SK-N-SH (cell line): Measurements from ENCODE around the gene CRTC3. TPM values are rescaled to one million over a fixed set of nuclear protein-coding genes. Genes with fewer than 3 reads are reported as not detected.

Source experiments
- CTCF ChIA-PET: fragments of 300-600, 350-600 bp; formaldehyde crosslinking; extraction: SDS; loops from one replicate; lab custom pipeline; 2021; lab: Yijun Ruan, JAX
- POLR2A ChIA-PET: fragments of 350-600 bp; sonication (Branson Sonifier 250); formaldehyde crosslinking; extraction: SDS; loops from one replicate; lab custom pipeline; 2020; ENCODE audit warnings: antibody characterized with exemption, inconsistent platforms; lab: Yijun Ruan, JAX
- DNase-seq: peaks from one replicate; pipeline ENCODE4 v3.0.0; 2012
- H2AFZ ChIP-seq: fragments of 200-600 bp; sonication (generic); 2 replicates; pipeline ENCODE4 v1.8.1; 2016; ENCODE audit warnings: antibody characterized with exemption, mild to moderate bottlenecking, low read depth
- H3F3A ChIP-seq: fragments of 200-600 bp; sonication (generic); replicated peaks from 2 replicates; pipeline ENCODE3; 2016; ENCODE audit warnings: antibody characterized with exemption, mild to moderate bottlenecking; ENCODE audit not compliant: insufficient read depth
- H3K27ac ChIP-seq, 2 experiments: fragments of 200-500 bp in 1 of 2; fragments of 200-600 bp in 1 of 2; sonication (Bioruptor generic) in 1 of 2; sonication (generic), shearing (Covaris generic) in 1 of 2; 2 replicates each; pipeline versions ENCODE4 v1.5.1 to v1.6.1; 2014 to 2016; ENCODE audit warnings: low read depth in 2 of 2, inconsistent platforms in 1 of 2, low read length in 1 of 2, mild to moderate bottlenecking in 1 of 2, mixed read lengths in 1 of 2
- H3K27me3 ChIP-seq: fragments of 200-600 bp; sonication (generic), shearing (Covaris generic); 2 replicates; pipeline ENCODE4 v1.6.1; 2016; ENCODE audit warnings: mixed run types; ENCODE audit not compliant: insufficient read depth
- H3K36me3 ChIP-seq, 2 experiments: fragments of 200-500 bp in 1 of 2; fragments of 200-600 bp in 1 of 2; sonication (Bioruptor generic) in 1 of 2; sonication (generic) in 1 of 2; replicated peaks in 1 of 2; 2 replicates each; pipeline versions ENCODE3 to v1.5.1; 2014 to 2016; ENCODE audit warnings: low read length in 1 of 2, mild to moderate bottlenecking in 1 of 2; ENCODE audit not compliant: insufficient read depth in 2 of 2, control insufficient read depth in 1 of 2
- H3K4me1 ChIP-seq, 2 experiments: fragments of 200-500 bp in 1 of 2; fragments of 200-600 bp in 1 of 2; sonication (Bioruptor generic) in 1 of 2; sonication (generic), shearing (Covaris generic) in 1 of 2; 2 replicates each; pipeline versions ENCODE4 v1.5.1 to v1.6.1; 2014 to 2016; ENCODE audit warnings: low read depth in 1 of 2, low read length in 1 of 2, mixed run types in 1 of 2; ENCODE audit not compliant: insufficient read depth in 2 of 2, control insufficient read depth in 1 of 2
- H3K4me2 ChIP-seq: fragments of 200-600 bp; sonication (generic), shearing (Covaris generic); 2 replicates; pipeline ENCODE4 v1.6.1; 2017; ENCODE audit warnings: mixed run types
- H3K4me3 ChIP-seq, 2 experiments: fragments of 200-500 bp in 1 of 2; fragments of 200-600 bp in 1 of 2; sonication (Bioruptor generic) in 1 of 2; sonication (generic), shearing (Covaris generic) in 1 of 2; 2 replicates each; pipeline versions ENCODE4 v1.5.1 to v1.8.1; 2014 to 2016; ENCODE audit warnings: low read depth in 2 of 2, inconsistent platforms in 1 of 2, low read length in 1 of 2, mild to moderate bottlenecking in 1 of 2, mixed read lengths in 1 of 2, moderate library complexity in 1 of 2
- H3K79me2 ChIP-seq: fragments of 200-600 bp; sonication (generic); 2 replicates; pipeline ENCODE4 v1.8.1; 2017; ENCODE audit warnings: mild to moderate bottlenecking; ENCODE audit not compliant: insufficient read depth
- H3K9ac ChIP-seq: fragments of 200-600 bp; sonication (generic); 2 replicates; pipeline ENCODE4 v1.6.1; 2017; ENCODE audit warnings: mixed run types
- H3K9me2 ChIP-seq: fragments of 200-600 bp; sonication (generic); 2 replicates; pipeline ENCODE4 v1.6.1; 2017; ENCODE audit warnings: mixed run types
- H3K9me3 ChIP-seq: fragments of 200-600 bp; sonication (generic); 2 replicates; pipeline ENCODE4 v1.6.1; 2017; ENCODE audit warnings: mixed run types, mild to moderate bottlenecking, moderate library complexity
- H4K20me1 ChIP-seq: fragments of 200-600 bp; sonication (generic); 2 replicates; pipeline ENCODE4 v1.6.1; 2017; ENCODE audit warnings: mild to moderate bottlenecking, mixed run types; ENCODE audit not compliant: insufficient read depth
- EZH2phosphoT487 ChIP-seq: fragments of 200-600 bp; sonication (generic); IDR thresholded peaks from 2 replicates; pipeline ENCODE4 v1.6.1; 2017; ENCODE audit warnings: low read depth, mixed run types, mild to moderate bottlenecking, antibody characterized with exemption, moderate library complexity, borderline replicate concordance
- FOSL2 ChIP-seq: IDR thresholded peaks from 2 replicates; pipeline ENCODE4 v1.4.0; 2012; ENCODE audit warnings: low read depth, mild to moderate bottlenecking, moderate library complexity, borderline replicate concordance
- GABPA ChIP-seq: IDR thresholded peaks from 2 replicates; pipeline ENCODE4 v1.4.0; 2012; ENCODE audit warnings: low read depth, mild to moderate bottlenecking
- GATA2 ChIP-seq: sonication (generic); formaldehyde crosslinking; IDR thresholded peaks from 2 replicates; pipeline ENCODE4 v1.5.0; 2020; ENCODE audit warnings: mild to moderate bottlenecking, missing genetic modification reagents
- MEF2A ChIP-seq: IDR thresholded peaks from 2 replicates; pipeline ENCODE4 v1.4.0; 2012; ENCODE audit warnings: low read depth, borderline replicate concordance
- NRF1 ChIP-seq: IDR thresholded peaks from 2 replicates; pipeline ENCODE4 v1.6.1; 2012; ENCODE audit warnings: low read depth, mild to moderate bottlenecking, low read length
- RAD21 ChIP-seq: IDR thresholded peaks from 2 replicates; pipeline ENCODE4 v1.6.1; 2012; ENCODE audit warnings: mild to moderate bottlenecking, low read length
- RFX5 ChIP-seq: IDR thresholded peaks from 2 replicates; pipeline ENCODE4 v1.6.1; 2012; ENCODE audit warnings: mild to moderate bottlenecking, improper control_type of control experiment, low read length
- RXRA ChIP-seq: IDR thresholded peaks from 2 replicates; pipeline ENCODE4 v1.4.0; 2012; ENCODE audit warnings: low read depth, mild to moderate bottlenecking, borderline replicate concordance
- SIN3A ChIP-seq: IDR thresholded peaks from 2 replicates; pipeline ENCODE4 v1.6.1; 2012; ENCODE audit warnings: low read depth, mild to moderate bottlenecking, low read length, moderate library complexity, borderline replicate concordance
- TAF1 ChIP-seq: IDR thresholded peaks from 2 replicates; pipeline ENCODE4 v1.6.1; 2012; ENCODE audit warnings: low read depth, mild to moderate bottlenecking, low read length, moderate library complexity, borderline replicate concordance
- USF1 ChIP-seq: IDR thresholded peaks from 2 replicates; pipeline ENCODE4 v1.4.0; 2012; ENCODE audit warnings: low read depth, borderline replicate concordance
- USF2 ChIP-seq: fragments of 150-350 bp; IDR thresholded peaks from 2 replicates; pipeline ENCODE4 v1.6.1; 2017; ENCODE audit warnings: antibody characterized with exemption, low read length, low read depth, borderline replicate concordance
- WGBS: methylation state at CpG from one replicate; pipeline ENCODE4 v1.1.6; 2017; ENCODE audit warnings: low lambda C conversion rate; 5-methylcytosine and 5-hydroxymethylcytosine counted together
- polyA plus RNA-seq, 3 experiments: library from polyadenylated mRNA; depleted of rRNA; stranded (reverse); fragments of >200 nt; gene quantifications; 2 replicates each; pipeline ENCODE4 v1.2.3, GENCODE V29; 2012
- TF ChIP-seq, protein P1 (sequence below): IDR thresholded peaks from 2 replicates; pipeline ENCODE4 v1.4.0; 2012; ENCODE audit warnings: low read depth, borderline replicate concordance
- TF ChIP-seq, protein P2 (sequence below): IDR thresholded peaks from 2 replicates; pipeline ENCODE4 v1.6.1; 2012; ENCODE audit warnings: mild to moderate bottlenecking, low read depth, low read length, moderate library complexity

CRTC3 gene
- polyA plus RNA-seq, 1 of the 3 experiments (the other 2 are of a cell fraction): 16.7 TPM

DNA sequence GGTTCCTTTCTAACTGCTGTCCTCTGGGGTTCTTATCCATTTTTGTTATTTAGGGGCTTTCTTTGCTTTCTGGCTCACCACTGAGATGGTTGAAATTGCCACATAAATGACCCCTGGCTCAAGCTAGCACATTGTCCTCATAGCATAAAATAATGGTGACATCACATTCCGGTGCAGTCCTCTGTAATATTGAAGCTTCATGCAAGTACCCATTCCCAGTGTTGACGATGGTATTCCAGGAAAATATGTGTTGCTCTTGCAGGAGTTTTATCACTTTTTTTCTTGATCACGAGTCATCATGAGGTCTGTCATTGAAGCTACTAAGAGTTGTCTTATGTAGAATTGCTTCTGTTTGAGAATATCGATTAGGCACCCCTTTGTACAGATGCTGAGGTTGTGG, 56.1 kb downstream of the CRTC3 start:
- H3K36me3 ChIP-seq: no peaks in the 10 kb centered on the region
- H3F3A ChIP-seq: peaks cover 5% of the 10 kb centered on the region
- no peaks in the 10 kb centered on the region for H3K27me3 ChIP-seq
- DNase-seq: no peak
- no peaks in the 10 kb centered on the region for H3K9me2 ChIP-seq
- H2AFZ ChIP-seq: no peak overlapping the region
- TF ChIP-seq MEF2A: no peak
- no peak for TF ChIP-seq GATA2 (CRISPR knock-in tag)
- TF ChIP-seq NRF1: no peak
- TF ChIP-seq SIN3A: no peak
- no peak for TF ChIP-seq FOSL2
- TF ChIP-seq GABPA: no peak
- no peak for TF ChIP-seq RAD21
- TF ChIP-seq USF1: no peak
- TF ChIP-seq RFX5: no peak
- no peak for TF ChIP-seq EZH2phosphoT487
- TF ChIP-seq TAF1: no peak
- TF ChIP-seq, protein P1, sequence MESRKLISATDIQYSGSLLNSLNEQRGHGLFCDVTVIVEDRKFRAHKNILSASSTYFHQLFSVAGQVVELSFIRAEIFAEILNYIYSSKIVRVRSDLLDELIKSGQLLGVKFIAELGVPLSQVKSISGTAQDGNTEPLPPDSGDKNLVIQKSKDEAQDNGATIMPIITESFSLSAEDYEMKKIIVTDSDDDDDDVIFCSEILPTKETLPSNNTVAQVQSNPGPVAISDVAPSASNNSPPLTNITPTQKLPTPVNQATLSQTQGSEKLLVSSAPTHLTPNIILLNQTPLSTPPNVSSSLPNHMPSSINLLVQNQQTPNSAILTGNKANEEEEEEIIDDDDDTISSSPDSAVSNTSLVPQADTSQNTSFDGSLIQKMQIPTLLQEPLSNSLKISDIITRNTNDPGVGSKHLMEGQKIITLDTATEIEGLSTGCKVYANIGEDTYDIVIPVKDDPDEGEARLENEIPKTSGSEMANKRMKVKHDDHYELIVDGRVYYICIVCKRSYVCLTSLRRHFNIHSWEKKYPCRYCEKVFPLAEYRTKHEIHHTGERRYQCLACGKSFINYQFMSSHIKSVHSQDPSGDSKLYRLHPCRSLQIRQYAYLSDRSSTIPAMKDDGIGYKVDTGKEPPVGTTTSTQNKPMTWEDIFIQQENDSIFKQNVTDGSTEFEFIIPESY: no peak
- TF ChIP-seq, protein P2, sequence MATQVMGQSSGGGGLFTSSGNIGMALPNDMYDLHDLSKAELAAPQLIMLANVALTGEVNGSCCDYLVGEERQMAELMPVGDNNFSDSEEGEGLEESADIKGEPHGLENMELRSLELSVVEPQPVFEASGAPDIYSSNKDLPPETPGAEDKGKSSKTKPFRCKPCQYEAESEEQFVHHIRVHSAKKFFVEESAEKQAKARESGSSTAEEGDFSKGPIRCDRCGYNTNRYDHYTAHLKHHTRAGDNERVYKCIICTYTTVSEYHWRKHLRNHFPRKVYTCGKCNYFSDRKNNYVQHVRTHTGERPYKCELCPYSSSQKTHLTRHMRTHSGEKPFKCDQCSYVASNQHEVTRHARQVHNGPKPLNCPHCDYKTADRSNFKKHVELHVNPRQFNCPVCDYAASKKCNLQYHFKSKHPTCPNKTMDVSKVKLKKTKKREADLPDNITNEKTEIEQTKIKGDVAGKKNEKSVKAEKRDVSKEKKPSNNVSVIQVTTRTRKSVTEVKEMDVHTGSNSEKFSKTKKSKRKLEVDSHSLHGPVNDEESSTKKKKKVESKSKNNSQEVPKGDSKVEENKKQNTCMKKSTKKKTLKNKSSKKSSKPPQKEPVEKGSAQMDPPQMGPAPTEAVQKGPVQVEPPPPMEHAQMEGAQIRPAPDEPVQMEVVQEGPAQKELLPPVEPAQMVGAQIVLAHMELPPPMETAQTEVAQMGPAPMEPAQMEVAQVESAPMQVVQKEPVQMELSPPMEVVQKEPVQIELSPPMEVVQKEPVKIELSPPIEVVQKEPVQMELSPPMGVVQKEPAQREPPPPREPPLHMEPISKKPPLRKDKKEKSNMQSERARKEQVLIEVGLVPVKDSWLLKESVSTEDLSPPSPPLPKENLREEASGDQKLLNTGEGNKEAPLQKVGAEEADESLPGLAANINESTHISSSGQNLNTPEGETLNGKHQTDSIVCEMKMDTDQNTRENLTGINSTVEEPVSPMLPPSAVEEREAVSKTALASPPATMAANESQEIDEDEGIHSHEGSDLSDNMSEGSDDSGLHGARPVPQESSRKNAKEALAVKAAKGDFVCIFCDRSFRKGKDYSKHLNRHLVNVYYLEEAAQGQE: no peak
- TF ChIP-seq USF2: no peak
- TF ChIP-seq RXRA: no peak
- ChIA-PET CTCF (interaction anchor here (0.9 to 1.3 kb wide), 3 partner anchors 10 to 266 kb away, joined by 3 read pairs; no protein-coding TSS in a partner anchor), POLR2A (no interaction called here)
- no peak overlapping the region for H3K4me2 ChIP-seq
- H3K79me2 ChIP-seq: peaks cover 31% of the 10 kb centered on the region; the same call in 1 of the 2 replicates
- peaks cover 6 to 12% of the 10 kb centered on the region in 2 experiments; a peak in 2 of 4 replicates for H3K4me1 ChIP-seq
- WGBS: 94% methylated on average over 4 of the region's 4 CpGs
- H3K9me3 ChIP-seq: no peaks in the 10 kb centered on the region
- H3K27ac ChIP-seq: no peak overlapping the region
- H3K9ac ChIP-seq: no peak overlapping the region
- no peak overlapping the region for H3K4me3 ChIP-seq
- peaks cover 9% of the 10 kb centered on the region; the same call in 1 of the 2 replicates for H4K20me1 ChIP-seq
